Psoas muscle (tissue), 8 donors: ENCODE results near the gene NKX3-2. TPM values are rescaled to one million over a fixed set of nuclear protein-coding genes. Genes with fewer than 3 reads are reported as not detected.
A peak's percentile ranks its signal among the peaks of the same experiment; 100 is the strongest.

Source experiments
- ATAC-seq, 4 donors: fragments of 200-7000 bp; cut with Tn5 transposase; one replicate each; pipeline ENCODE4 v1.9.1; 2020; ENCODE audit warnings: moderate library complexity in 3 of 4, mild to moderate bottlenecking in 2 of 4
- DNase-seq, 2 donors: peaks; one replicate each; pipeline ENCODE4 v3.0.0-alpha.2; 2020
- H3K27ac ChIP-seq: fragments of 200-600 bp; one replicate; pipeline ENCODE4 v1.8.0; 2022
- H3K27me3 ChIP-seq, 3 donors: fragments of 200-600 bp in 1 of 3; one replicate each; pipeline versions ENCODE4 v1.6.1 to v1.8.0; 2013 to 2022; ENCODE audit warnings: low read length in 2 of 3, mild to moderate bottlenecking in 2 of 3, moderate library complexity in 1 of 3; ENCODE audit not compliant: insufficient read depth in 3 of 3
- H3K36me3 ChIP-seq, 2 donors: fragments of 200-600 bp in 1 of 2; one replicate each; pipeline versions ENCODE4 v1.6.1 to v1.8.0; 2013 to 2022; ENCODE audit warnings: low read depth in 1 of 2, mild to moderate bottlenecking in 1 of 2, moderate library complexity in 1 of 2; ENCODE audit not compliant: insufficient read depth in 1 of 2
- H3K4me1 ChIP-seq: fragments of 200-600 bp; one replicate; pipeline ENCODE4 v1.8.0; 2022
- H3K4me3 ChIP-seq: fragments of 200-600 bp; one replicate; pipeline ENCODE4 v1.8.0; 2022; ENCODE audit warnings: mild to moderate bottlenecking
- H3K9me3 ChIP-seq: fragments of 200-600 bp; one replicate; pipeline ENCODE4 v1.8.0; 2022
- WGBS, 3 donors: extraction: QIAGEN DNeasy Blood & Tissue Kit; methylation state at CpG; one replicate each; pipeline versions ENCODE4 v1.1.6 to v1.1.7; 2013; 5-methylcytosine and 5-hydroxymethylcytosine counted together
- intact Hi-C, 2 donors: fragments of 100-400 bp; cut with DNase I; formaldehyde crosslinking; loops; one replicate each; pipeline versions ENCODE4 v1.11.0 to v1.14.2; 2022
- polyA plus RNA-seq, 3 donors: library from polyadenylated mRNA; stranded (reverse); fragments of 200-250 nt; gene quantifications; one replicate each; pipeline ENCODE4 v1.2.3, GENCODE V29; 2013
- total RNA-seq, 4 donors: library from RNA; stranded (reverse); fragmentation: NEBNext Ultra II Directional in 2 of 4; extraction: Animal tissue kit (Norgen Biotek cat#: 25700) in 2 of 4; gene quantifications; one replicate each; pipeline versions ENCODE4 v1.2.1 to v1.2.4, GENCODE V29; 2021 to 2023
- TF ChIP-seq, protein P1 (sequence below): fragments of 200-600 bp; IDR thresholded peaks from one replicate; pipeline ENCODE4 v1.8.0; 2022; ENCODE audit warnings: antibody characterized with exemption
- donor health status: healthy with polysubstance abuse.
- donor health status: DM: no; HTN: no; CAD: no; lungs with moderate emphysema.
- donor health status: Bipolar disorder and iron deficiency.
- donor health status: healthy.
- donor health status: DM: yes; HTN: yes; CAD: no.
- donor health status: DM: no; HTN: no; CAD: no.
- donor health status: DM: no; HTN: no; CAD: no.
- donor health status: DM: yes; HTN: yes; CAD: no.

Gene NKX3-2
- total and polyA plus RNA-seq, 7 donors: 0.01 to 0.08 TPM; not detected in 5

DNA sequence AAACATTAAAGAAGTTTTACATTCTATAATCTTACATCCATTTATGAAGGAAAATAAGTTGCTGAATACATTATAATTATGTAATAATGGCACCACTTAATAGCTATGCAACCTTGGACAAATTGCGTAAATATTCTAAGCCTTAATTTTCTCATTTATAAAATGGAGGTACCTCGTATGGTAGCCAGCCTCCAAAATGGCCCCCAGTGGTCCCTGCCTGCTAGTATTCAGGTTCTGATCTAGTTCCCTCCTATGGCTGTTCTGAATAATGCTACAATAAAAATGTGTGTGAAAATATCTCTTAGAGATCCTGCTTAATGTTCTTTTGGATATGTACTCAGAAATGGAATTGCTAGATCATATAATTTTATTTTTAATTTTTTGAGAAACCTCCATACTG is 11.0 kb upstream of the NKX3-2 start:
- WGBS, 3 donors: 81 to 86% (median 84%) methylated on average over 2 of the region's 2 CpGs
- intact Hi-C loops: no loop called here
- no peaks in the 10 kb centered on the region for H3K4me1 ChIP-seq
- TF ChIP-seq, protein P1, sequence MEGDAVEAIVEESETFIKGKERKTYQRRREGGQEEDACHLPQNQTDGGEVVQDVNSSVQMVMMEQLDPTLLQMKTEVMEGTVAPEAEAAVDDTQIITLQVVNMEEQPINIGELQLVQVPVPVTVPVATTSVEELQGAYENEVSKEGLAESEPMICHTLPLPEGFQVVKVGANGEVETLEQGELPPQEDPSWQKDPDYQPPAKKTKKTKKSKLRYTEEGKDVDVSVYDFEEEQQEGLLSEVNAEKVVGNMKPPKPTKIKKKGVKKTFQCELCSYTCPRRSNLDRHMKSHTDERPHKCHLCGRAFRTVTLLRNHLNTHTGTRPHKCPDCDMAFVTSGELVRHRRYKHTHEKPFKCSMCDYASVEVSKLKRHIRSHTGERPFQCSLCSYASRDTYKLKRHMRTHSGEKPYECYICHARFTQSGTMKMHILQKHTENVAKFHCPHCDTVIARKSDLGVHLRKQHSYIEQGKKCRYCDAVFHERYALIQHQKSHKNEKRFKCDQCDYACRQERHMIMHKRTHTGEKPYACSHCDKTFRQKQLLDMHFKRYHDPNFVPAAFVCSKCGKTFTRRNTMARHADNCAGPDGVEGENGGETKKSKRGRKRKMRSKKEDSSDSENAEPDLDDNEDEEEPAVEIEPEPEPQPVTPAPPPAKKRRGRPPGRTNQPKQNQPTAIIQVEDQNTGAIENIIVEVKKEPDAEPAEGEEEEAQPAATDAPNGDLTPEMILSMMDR: no peak
- H3K27me3 ChIP-seq: peaks cover 0 to 16% (median 6%) of the 10 kb centered on the region in 3 donors
- H3K27ac ChIP-seq: no peak overlapping the region
- no peaks in the 10 kb centered on the region for H3K36me3 ChIP-seq
- no peak for DNase-seq
- ATAC-seq: no peak
- H3K9me3 ChIP-seq: peaks cover 5% of the 10 kb centered on the region
- H3K4me3 ChIP-seq: no peak overlapping the region

DNA sequence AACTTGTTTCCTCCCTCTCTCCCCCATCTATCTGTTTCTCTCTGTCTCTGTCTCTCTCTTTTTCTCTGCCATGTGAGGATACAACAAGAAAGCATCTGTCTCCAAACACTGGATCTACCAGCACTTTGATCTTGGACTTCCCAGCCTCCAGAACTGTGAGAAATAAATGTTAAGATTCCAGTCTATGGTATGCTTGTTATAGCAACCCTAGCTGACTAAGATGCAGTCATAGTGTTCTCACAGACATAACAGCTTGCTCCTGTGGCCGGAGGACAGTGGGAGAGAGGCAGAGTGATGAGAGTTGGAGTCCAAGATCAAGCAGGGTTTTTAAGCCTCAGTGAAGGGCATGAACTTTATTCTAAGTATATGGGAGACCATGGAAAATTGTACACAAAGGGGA is 8.8 kb upstream of the NKX3-2 start:
- H3K27me3 ChIP-seq: peaks cover 2 to 37% (median 4%) of the 10 kb centered on the region in 3 donors
- no peak overlapping the region for H3K4me3 ChIP-seq
- DNase-seq (no peak), ATAC-seq (no peak)
- TF ChIP-seq, protein P1: no peak
- no peak overlapping the region for H3K27ac ChIP-seq
- no peaks in the 10 kb centered on the region for H3K36me3 ChIP-seq
- H3K9me3 ChIP-seq: peaks cover 5% of the 10 kb centered on the region
- WGBS, 3 donors: 66 to 69% (median 68%) methylated on average over 1 of the region's 1 CpG
- intact Hi-C loops: no loop called here
- H3K4me1 ChIP-seq: peaks cover 5% of the 10 kb centered on the region

DNA sequence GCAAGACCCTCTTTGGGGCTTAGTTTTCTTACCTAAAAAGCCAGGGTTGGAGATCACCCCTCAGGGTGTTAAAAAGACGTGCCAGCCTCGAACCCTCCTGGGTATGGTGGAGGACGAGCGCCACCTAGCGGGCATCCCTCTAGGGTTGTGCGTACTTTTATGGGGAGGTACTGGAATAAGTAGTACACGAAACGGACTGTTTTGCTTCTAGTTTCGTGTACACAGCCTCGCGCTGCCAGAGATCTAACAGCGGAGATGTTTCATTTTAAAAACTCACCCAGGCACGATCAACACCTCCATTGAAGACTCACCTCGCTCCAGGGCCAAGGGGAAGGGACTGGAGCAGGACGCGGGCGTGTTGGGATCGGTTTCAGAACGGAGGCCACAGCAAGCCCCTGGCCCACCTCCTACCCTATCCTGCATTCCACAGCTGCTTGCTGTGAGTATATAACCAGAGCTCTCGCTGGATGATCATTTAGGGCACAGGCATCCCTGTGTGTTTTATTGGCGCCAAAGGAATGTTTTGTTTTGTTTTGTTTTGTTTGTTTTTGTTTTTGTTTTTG is 4.8 kb upstream of the NKX3-2 start:
- TF ChIP-seq, protein P1: peak; percentile 93
- peaks cover 0 to 77% (median 27%) of the 10 kb centered on the region in 3 donors for H3K27me3 ChIP-seq
- peaks cover 9% of the 10 kb centered on the region for H3K4me1 ChIP-seq
- ATAC-seq: peak; percentile 71 to 85 (median 74)
- intact Hi-C loops: loop anchor here (2.0 to 5.0 kb wide), 3 partner anchors 696 to 817 kb away; no protein-coding TSS in a partner anchor
- peak; percentile 79 to 83 for DNase-seq
- H3K4me3 ChIP-seq: peak overlapping the region; percentile 41
- H3K36me3 ChIP-seq: no peaks in the 10 kb centered on the region
- H3K27ac ChIP-seq: no peak overlapping the region
- peaks cover 5% of the 10 kb centered on the region for H3K9me3 ChIP-seq
- 3% methylated on average over 21 of the region's 21 CpGs for WGBS, 3 donors

DNA sequence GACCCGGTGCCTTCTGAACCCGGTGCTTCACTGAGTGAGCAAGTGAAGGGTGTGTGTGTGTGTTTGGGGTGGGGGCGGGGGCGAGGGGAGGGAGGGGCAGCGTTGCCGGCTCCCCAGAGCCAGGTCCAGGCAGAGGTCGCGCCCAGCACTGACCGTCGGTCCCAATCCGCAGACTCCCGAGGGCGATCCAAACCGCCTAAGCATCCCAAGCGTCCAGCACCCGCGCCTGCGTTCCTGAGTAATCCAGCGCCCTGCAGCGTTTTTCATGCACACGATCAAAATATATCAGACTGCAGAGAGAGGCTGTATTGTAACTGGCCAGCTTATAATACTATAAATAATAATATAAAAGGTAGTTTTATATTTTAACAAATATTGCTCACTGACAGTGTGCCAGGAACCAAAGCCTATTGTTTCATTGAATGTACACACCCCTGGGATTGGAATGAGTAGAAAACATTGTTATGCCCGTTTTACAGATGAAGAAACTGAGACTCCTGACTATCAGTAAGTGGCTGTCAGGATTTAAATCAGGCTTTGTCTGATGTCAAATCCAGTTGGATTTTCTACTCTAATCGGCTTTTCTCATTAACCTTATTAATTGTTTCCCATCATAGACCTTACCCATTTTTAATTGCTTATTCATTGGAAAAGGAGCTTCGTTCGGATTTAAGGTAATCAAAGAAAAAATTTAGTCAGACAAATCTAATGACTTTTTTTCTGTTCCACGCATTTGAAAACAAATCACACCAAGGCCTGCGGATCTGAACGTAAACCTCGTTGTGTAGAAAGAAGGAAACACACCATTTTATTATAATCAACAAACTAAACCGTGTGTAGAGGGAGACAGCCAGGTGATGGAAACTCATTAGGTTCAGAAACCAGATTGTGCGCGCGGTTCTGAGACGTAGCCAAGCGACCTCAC is 4.0 kb upstream of the NKX3-2 start:
- Histone ChIP-seq H3K27ac (no peak overlapping the region), H3K4me1 (peaks cover 9% of the 10 kb centered on the region), H3K4me3 (peak overlapping the region; percentile 52), H3K27me3 (peaks cover 0 to 85% (median 34%) of the 10 kb centered on the region in 3 donors), H3K36me3 (no peaks in the 10 kb centered on the region), H3K9me3 (peaks cover 5% of the 10 kb centered on the region)
- TF ChIP-seq, protein P1: no peak
- intact Hi-C loops: loop anchor here (2.0 to 5.0 kb wide), 3 partner anchors 696 to 816 kb away; no protein-coding TSS in a partner anchor
- ATAC-seq (no peak), DNase-seq (no peak)
- 7 to 10% (median 7%) methylated on average over 31 to 35 of the region's 35 CpGs for WGBS, 3 donors
